GM12875 (cell line): ENCODE measurements around the gene TTLL9.

Source experiments
- H3K4me3 ChIP-seq: one replicate; pipeline ENCODE4 v1.5.1; 2011; ENCODE audit warnings: low read depth, low read length, control low read depth
- TF ChIP-seq, protein P1 (sequence below): IDR thresholded peaks from 2 replicates; pipeline ENCODE4 v1.5.1; 2011; ENCODE audit warnings: low read depth, mild to moderate bottlenecking, control low read depth, inconsistent platforms, low read length, moderate library complexity, borderline replicate concordance; ENCODE audit not compliant: insufficient read depth

The TTLL9 gene

DNA sequence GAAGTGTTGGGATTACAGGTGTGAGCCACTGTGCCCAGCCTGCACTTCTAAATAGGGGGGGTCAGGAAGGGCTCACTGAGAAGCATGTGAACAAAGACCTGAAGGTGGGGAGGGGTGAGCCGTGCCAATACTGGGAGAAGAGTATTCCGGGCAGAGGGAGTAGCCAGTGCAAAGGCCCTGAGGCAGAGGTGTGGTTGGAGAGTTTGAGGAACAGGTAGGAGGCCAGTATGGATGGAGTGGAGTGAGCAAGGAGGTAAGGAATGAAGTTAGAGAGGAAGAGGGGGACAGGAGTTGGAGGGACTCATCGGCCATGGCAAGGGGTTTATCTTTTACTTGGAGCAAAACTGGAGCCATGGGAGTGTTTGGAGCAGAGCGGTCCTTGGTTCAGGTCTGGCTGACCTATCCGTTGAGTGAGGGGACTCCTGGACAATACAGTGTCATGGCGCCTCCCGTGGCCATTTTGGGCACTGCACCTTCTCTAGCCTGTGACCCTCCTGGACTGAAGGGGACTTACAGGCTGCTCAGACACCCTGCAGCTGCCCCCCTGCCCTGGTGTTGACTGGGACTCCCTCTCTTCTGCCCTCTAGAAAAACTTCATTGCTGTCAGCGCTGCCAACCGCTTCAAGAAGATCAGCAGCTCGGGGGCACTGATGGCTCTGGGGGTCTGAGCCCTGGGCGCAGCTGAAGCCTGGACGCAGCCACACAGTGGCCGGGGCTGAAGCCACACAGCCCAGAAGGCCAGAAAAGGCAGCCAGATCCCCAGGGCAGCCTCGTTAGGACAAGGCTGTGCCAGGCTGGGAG is 37.1 kb upstream of the TTLL9 start:
- TF ChIP-seq, protein P1, sequence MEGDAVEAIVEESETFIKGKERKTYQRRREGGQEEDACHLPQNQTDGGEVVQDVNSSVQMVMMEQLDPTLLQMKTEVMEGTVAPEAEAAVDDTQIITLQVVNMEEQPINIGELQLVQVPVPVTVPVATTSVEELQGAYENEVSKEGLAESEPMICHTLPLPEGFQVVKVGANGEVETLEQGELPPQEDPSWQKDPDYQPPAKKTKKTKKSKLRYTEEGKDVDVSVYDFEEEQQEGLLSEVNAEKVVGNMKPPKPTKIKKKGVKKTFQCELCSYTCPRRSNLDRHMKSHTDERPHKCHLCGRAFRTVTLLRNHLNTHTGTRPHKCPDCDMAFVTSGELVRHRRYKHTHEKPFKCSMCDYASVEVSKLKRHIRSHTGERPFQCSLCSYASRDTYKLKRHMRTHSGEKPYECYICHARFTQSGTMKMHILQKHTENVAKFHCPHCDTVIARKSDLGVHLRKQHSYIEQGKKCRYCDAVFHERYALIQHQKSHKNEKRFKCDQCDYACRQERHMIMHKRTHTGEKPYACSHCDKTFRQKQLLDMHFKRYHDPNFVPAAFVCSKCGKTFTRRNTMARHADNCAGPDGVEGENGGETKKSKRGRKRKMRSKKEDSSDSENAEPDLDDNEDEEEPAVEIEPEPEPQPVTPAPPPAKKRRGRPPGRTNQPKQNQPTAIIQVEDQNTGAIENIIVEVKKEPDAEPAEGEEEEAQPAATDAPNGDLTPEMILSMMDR, result peak; percentile 97
- H3K4me3 ChIP-seq, result no peak overlapping the region

DNA sequence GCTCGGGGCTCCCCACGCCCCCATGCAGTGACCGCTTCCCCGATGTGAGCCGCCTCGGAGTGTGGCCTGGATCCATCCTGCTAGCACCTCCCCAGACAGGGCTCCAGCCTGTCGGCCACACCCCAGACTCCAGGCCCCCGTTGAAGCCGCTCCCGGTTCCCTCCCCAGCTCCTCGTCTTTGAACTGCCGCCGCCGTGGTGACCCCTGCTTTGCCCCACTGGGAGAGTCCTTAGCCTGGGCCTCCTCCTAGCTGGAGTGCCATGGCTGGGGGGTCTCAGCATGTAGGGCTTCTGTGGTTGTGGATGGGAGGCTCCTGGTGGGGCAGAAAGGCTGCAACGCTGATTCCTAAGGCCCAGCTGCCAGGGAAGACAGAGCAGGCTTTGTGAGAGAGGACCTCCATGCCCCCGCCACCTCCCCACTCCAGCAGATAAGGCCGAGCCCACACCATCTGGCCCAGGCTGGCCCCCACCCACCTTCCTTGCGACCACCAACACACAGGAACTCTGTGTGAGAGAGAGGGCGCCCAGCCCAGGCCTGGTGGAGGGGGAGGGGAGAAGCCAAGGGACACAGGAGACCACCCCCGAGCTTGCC is 36.4 kb upstream of the TTLL9 start:
- no peak overlapping the region for H3K4me3 ChIP-seq
- TF ChIP-seq, protein P1, result no peak

DNA sequence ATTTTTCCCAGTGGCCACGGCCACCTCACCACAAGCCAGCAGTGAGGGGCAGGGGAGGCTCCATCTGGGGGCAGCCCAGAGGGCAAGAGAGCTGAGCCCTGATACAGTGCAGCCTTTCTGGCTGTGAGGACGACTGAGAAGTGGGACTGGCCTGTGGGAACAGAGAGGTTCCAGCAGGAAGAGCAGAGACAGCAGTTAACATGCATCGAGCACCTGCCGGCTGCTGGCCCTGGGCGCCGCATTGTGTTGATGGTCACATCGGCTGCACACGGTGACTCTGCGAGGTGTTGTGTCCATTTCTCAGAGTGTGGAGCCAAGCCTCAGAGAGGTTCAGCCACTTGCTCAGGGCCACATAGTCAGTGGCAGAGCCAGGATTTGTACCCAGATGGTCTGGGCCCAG is 34.9 kb upstream of the TTLL9 start:
- TF ChIP-seq, protein P1, result no peak
- H3K4me3 ChIP-seq, result no peak overlapping the region

DNA sequence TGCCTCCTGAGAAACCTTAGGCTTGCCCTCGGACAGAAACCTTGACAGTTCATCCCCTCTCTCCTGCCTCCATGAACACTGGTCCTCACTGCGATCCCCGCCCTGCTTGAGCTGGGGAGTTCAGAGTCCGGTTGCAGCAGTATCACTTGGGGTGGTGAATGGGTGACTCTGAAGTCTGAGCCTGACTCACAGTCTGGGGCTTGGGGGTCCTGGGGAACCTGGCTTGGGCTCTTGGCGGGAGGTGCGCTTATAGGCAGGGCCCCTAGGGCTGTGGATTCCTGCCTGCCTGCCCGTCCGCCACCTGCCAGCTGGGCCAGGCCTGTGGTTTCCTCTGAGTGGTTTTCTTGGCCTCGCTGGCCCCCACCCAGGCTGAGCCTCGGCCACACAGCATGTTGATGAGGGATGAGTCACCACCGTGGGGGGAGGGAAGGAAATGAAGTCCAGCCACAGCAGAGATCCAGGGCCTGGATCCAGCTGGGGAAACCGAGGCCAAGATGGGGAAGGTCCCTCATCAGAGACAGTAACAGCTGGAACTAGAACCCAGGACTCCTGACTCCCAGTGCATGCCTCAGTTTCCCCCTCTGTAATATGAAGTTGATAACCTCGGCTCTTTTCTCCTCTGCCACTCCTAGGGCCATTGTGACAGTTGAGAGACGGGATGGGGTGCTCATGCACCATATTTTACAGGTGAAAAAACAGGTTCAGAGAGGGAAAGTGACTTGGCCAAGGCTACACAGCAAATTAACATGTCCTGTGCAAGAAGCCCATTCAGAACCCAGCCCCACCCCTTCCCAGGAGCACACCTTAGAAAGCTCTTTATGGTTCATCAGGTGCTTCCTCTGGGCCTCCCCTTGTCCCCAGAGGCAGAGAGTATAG is 34.2 kb upstream of the TTLL9 start:
- H3K4me3 ChIP-seq, result no peak overlapping the region
- TF ChIP-seq, protein P1, result no peak

DNA sequence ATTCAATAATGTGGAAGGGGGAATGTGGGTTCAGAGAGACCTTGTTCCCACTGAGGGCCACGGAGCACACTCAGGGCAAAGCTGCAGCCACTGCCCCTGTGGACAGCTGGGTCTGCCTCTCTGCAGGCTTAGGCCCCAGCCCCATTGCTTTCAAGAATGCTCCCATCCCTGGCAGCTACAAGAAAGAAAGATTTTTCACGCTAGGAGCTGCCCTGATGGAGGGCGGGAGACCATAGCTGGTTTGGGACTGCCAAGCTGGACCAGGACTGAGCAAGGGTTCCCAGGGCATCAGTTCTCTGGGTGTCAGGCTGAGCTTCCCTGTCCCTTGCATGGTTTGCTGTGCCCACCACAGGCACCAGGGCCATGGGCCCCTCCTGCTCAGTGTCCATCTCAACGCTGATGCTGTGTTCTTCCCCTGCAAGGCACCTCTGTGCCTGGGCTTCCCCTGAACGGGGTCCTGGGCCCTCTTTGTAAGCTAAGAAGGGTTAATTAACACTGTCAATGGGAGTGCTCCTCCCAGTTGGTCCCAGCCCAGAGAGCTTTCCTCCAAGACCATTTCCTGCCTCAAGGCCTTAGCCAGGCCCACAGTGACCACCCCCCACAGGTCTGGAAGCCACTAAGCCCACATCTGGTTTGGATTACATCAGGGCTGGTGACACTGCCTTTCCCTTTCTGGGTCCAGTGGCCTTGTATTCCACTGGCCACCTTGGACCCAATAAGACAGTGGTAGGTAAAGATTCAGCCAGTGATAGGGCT is 33.4 kb upstream of the TTLL9 start:
- H3K4me3 ChIP-seq, result no peak overlapping the region
- TF ChIP-seq, protein P1, result no peak

DNA sequence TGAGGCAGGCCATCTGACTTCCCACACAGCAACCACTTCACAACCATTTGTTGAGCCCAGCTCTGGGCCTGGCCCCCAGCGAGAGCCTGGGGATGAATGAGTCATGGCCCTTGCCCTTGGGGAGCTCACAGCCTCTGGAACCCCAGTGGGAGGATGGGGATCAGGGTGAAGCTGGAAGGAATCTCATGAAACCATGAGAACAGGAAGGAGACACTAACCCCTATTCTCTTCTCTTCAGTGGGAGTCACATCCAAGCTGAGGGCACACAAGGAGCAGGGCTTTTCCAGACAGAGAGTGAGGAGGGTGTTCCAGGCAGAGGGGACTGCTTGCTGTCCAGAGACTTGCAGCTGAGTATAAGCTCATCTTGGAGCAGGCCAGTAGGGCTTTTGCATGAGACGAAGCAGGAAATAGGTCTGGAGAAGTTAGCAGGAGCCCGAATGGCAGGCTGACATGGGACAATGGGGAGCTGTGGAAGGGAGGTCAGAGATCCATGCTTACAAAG is 32.5 kb upstream of the TTLL9 start:
- no peak overlapping the region for H3K4me3 ChIP-seq
- TF ChIP-seq, protein P1, result no peak
